ENCODE data around the gene MICU1. TPM values are rescaled to one million over a fixed set of nuclear protein-coding genes. Genes with fewer than 3 reads are reported as not detected.

The MICU1 gene
- total RNA-seq, 2 donors from 2014 or later = 44.3 to 51.8 TPM

DNA sequence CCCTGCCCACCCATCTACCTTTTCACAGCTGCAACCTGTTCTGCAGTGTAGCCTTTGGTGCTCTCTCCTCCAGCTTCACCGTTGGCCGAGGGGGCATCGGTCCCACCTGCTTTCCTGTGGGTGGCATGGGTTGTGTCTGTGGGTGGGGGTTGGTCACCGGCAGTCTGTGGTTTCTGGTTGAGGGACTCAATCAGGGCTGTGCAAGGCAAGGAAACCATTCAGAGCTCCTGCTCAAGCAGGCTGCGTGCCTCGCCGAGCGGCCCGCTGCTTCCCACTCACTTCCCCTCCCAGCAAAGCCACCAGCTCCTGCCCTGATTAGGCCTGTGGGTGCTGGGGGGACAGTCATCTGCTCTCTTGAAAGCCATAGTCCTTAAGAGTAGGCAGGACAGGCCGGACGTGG lies 280.9 kb downstream of the MICU1 start:
- no peaks in the 10 kb centered on the region for H3K9me3 ChIP-seq
- H3K36me3 ChIP-seq = no peaks in the 10 kb centered on the region
- no peaks in the 10 kb centered on the region for H3K4me1 ChIP-seq
- no peak overlapping the region for H3K27ac ChIP-seq
- no peak overlapping the region for H3K9ac ChIP-seq (ENCODE audit: low read depth in 2 of 2, low read length in 2 of 2)
- DNase-seq = no peak
- no peaks in the 10 kb centered on the region for H3K27me3 ChIP-seq
- intact Hi-C loops (cut with DNase I) = loop anchor here (5.0 kb wide), 1 partner anchor 218 kb away; no protein-coding TSS in a partner anchor
- TF ChIP-seq, protein P1, sequence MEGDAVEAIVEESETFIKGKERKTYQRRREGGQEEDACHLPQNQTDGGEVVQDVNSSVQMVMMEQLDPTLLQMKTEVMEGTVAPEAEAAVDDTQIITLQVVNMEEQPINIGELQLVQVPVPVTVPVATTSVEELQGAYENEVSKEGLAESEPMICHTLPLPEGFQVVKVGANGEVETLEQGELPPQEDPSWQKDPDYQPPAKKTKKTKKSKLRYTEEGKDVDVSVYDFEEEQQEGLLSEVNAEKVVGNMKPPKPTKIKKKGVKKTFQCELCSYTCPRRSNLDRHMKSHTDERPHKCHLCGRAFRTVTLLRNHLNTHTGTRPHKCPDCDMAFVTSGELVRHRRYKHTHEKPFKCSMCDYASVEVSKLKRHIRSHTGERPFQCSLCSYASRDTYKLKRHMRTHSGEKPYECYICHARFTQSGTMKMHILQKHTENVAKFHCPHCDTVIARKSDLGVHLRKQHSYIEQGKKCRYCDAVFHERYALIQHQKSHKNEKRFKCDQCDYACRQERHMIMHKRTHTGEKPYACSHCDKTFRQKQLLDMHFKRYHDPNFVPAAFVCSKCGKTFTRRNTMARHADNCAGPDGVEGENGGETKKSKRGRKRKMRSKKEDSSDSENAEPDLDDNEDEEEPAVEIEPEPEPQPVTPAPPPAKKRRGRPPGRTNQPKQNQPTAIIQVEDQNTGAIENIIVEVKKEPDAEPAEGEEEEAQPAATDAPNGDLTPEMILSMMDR (IDR thresholded peaks at IDR 0.05) = no peak
- no peak overlapping the region for H3K4me3 ChIP-seq

DNA sequence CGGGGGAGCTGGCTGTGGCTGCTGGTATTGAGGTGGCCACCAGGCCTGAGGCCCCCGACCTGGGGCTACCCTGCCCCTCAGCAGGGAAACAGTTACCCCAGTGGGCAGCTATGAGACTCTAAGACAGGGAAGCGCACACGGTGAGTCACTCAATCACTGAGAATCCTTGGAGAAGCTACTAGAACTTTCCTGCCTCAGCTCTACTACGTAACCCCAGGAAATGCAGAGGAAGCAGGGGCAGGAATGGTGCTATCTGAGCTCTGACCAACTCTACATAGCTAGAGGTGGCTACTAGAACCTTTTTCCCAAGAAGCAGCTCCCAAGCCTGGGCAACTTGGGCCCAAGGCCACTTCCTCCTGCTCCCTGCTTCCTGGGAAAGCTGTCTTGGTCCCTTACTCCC lies 283.0 kb downstream of the MICU1 start:
- Histone ChIP-seq H3K9me3 (no peaks in the 10 kb centered on the region), H3K27ac (no peak overlapping the region), H3K4me3 (no peak overlapping the region), H3K4me1 (no peaks in the 10 kb centered on the region), H3K27me3 (no peaks in the 10 kb centered on the region), H3K36me3 (no peaks in the 10 kb centered on the region), H3K9ac (ENCODE audit: low read depth in 2 of 2, low read length in 2 of 2) (no peak overlapping the region)
- TF ChIP-seq, protein P1 (IDR thresholded peaks at IDR 0.05) = no peak
- intact Hi-C loops (cut with DNase I) = loop anchor here (5.0 kb wide), 1 partner anchor 216 kb away; no protein-coding TSS in a partner anchor
- no peak for DNase-seq

DNA sequence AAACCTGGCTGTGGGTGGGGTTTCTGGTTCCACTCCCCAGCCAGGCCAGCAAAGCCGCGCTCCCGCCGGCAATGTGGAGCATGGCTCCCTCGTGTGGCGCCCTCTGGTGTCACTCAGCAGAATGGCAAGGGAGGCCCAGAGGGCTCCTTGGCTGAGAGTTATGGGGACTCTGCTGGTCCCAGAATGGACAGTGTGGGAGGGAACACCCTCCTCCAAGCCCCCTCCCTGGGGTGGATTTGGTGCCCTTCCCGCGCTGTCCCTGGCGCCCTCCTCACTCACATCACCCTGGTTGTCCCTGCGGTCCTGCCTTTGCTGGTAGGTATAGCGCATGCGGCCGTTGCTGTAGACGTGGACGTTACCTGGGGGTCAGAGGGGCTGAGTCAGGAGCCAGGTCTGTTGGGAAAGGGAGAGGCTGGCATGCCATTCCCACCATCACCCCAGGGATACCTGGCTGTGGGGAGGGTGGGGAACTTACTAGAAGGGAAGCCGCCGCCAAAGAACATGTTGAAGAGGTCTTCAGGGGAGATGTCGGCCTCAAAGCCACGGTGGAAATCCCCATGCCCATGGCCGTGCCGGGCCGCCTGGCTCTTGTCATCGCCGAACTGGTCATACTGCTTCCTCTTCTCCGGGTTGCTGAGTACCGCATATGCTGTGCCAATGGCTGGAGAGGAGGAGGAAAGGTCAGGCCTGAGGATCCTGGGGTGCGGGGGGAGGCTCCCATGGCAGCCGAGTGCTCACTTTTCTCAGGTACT lies 285.2 kb downstream of the MICU1 start:
- H3K36me3 ChIP-seq = no peaks in the 10 kb centered on the region
- intact Hi-C loops (cut with DNase I) = loop anchor here (5.0 kb wide), 1 partner anchor 213 kb away; no protein-coding TSS in a partner anchor
- H3K27me3 ChIP-seq = no peaks in the 10 kb centered on the region
- no peaks in the 10 kb centered on the region for H3K9me3 ChIP-seq
- H3K4me1 ChIP-seq = no peaks in the 10 kb centered on the region
- no peak overlapping the region for H3K9ac ChIP-seq (ENCODE audit: low read depth in 2 of 2, low read length in 2 of 2)
- TF ChIP-seq, protein P1 (IDR thresholded peaks at IDR 0.05) = peak; percentile 98
- no peak overlapping the region for H3K27ac ChIP-seq
- H3K4me3 ChIP-seq = no peak overlapping the region
- peak; percentile 72 for DNase-seq

DNA sequence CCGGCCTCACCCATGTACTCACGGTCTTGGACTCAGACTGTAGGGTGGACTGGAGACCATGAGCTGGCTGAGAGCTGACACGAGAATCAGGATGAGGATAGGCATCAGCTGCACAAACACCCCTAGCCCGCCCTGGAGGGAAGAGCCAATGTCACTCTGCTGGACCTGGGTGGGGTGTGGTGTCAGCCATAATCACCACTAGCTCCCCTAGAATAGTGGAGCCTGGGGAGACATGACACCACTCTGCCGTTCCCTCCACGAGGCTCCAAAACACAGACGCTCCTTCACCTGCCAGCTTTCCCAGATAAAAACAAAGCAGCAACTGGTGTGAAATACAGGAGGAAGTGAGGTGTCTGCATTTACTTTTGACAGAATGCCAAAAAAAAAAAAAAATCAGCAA lies 287.7 kb downstream of the MICU1 start:
- no peak overlapping the region for H3K4me3 ChIP-seq
- no peaks in the 10 kb centered on the region for H3K9me3 ChIP-seq
- no peak for DNase-seq
- TF ChIP-seq, protein P1 (IDR thresholded peaks at IDR 0.05) = no peak
- no peaks in the 10 kb centered on the region for H3K4me1 ChIP-seq
- intact Hi-C loops (cut with DNase I) = loop anchor here (5.0 kb wide), 3 partner anchors 111 to 381 kb away; no protein-coding TSS in a partner anchor
- no peaks in the 10 kb centered on the region for H3K27me3 ChIP-seq
- H3K36me3 ChIP-seq = no peaks in the 10 kb centered on the region
- no peak overlapping the region for H3K9ac ChIP-seq (ENCODE audit: low read depth in 2 of 2, low read length in 2 of 2)
- no peak overlapping the region for H3K27ac ChIP-seq

DNA sequence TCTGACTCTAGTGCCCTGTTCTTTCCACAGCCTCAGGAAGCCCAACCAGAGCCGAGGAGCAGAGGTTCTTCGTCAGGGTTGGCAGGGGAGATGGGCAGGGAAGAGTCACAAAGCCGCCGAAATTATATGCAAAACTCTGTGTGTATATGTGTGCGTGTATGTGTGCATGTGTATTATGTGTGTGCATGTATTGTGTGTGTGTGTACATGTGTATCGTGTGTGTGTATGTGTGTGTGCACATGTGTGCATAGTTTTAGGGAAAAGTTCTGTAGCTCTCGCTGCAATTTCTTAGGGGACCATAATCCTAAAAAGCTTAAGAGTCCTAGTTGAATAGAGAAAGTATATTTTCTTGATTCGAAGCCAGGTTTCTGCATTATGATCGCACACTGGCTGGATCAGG lies 288.2 kb downstream of the MICU1 start:
- H3K4me3 ChIP-seq = no peak overlapping the region
- DNase-seq = no peak
- peaks cover 1% of the 10 kb centered on the region for H3K4me1 ChIP-seq
- no peaks in the 10 kb centered on the region for H3K36me3 ChIP-seq
- no peak overlapping the region for H3K27ac ChIP-seq
- no peaks in the 10 kb centered on the region for H3K27me3 ChIP-seq
- H3K9me3 ChIP-seq = no peaks in the 10 kb centered on the region
- TF ChIP-seq, protein P1 (IDR thresholded peaks at IDR 0.05) = no peak
- intact Hi-C loops (cut with DNase I) = loop anchor here (5.0 kb wide), 3 partner anchors 110 to 380 kb away; no protein-coding TSS in a partner anchor
- H3K9ac ChIP-seq (ENCODE audit: low read depth in 2 of 2, low read length in 2 of 2) = no peak overlapping the region

All from colonic mucosa (tissue), 4 donors.